WTC11 (cell line): ENCODE results near the gene NKAIN4. TPM values are rescaled to one million over a fixed set of nuclear protein-coding genes. Genes with fewer than 3 reads are reported as not detected.

ENCODE experiments used
- ATAC-seq: fragments of 200-7000 bp; cut with Tn5 transposase; 2 replicates; pipeline ENCODE4 v1.10.0; 2021; ENCODE audit warnings: mild to moderate bottlenecking, moderate library complexity
- CTCF ChIA-PET: fragments of 300-600 bp; sonication (Branson Sonifier 250); formaldehyde crosslinking; loops from one replicate; lab custom pipeline; 2021; ENCODE audit warnings: antibody characterized with exemption; lab: Charles Lee
- POLR2A ChIA-PET: fragments of 350-600 bp; sonication (Branson Sonifier 250); formaldehyde crosslinking; loops from one replicate; lab custom pipeline; 2021; ENCODE audit warnings: antibody characterized with exemption; lab: Charles Lee
- DNase-seq: peaks from one replicate; pipeline ENCODE4 v3.0.0; 2021; ENCODE audit warnings: low spot score
- H3K27ac Mint-ChIP-seq: 2 replicates; pipeline ENCODE4 v1.8.0; 2021; ENCODE audit warnings: mixed read lengths
- H3K27me3 Mint-ChIP-seq: 2 replicates; pipeline ENCODE4 v1.8.0; 2021; ENCODE audit warnings: low read depth, mild to moderate bottlenecking, moderate library complexity, mixed read lengths
- H3K36me3 Mint-ChIP-seq: 2 replicates; pipeline ENCODE4 v1.8.0; 2021; ENCODE audit warnings: mixed read lengths
- H3K4me1 Mint-ChIP-seq: 2 replicates; pipeline ENCODE4 v1.8.0; 2022; ENCODE audit warnings: mixed read lengths
- H3K4me3 Mint-ChIP-seq: 2 replicates; pipeline ENCODE4 v1.8.0; 2021; ENCODE audit warnings: mild to moderate bottlenecking, moderate library complexity, mixed read lengths
- H3K9me3 Mint-ChIP-seq: 2 replicates; pipeline ENCODE4 v1.8.0; 2021; ENCODE audit warnings: mixed read lengths
- CBFB ChIP-seq: sonication (generic); formaldehyde crosslinking; IDR thresholded peaks from 2 replicates; pipeline ENCODE4 v1.8.1; 2022; ENCODE audit warnings: mild to moderate bottlenecking, low read depth, missing genetic modification reagents
- JUN ChIP-seq: sonication (generic); formaldehyde crosslinking; IDR thresholded peaks from 2 replicates; pipeline ENCODE4 v1.8.0; 2023; ENCODE audit warnings: mild to moderate bottlenecking, missing genetic modification reagents
- MYBL2 ChIP-seq: sonication (generic); formaldehyde crosslinking; IDR thresholded peaks from 2 replicates; pipeline ENCODE4 v1.8.1; 2023; ENCODE audit warnings: mild to moderate bottlenecking, moderate library complexity, missing genetic modification reagents
- NFE2L1 ChIP-seq: sonication (generic); formaldehyde crosslinking; IDR thresholded peaks from 2 replicates; pipeline ENCODE4 v1.8.1; 2023; ENCODE audit warnings: missing genetic modification reagents
- ZNF317 ChIP-seq: sonication (generic); formaldehyde crosslinking; IDR thresholded peaks from 2 replicates; pipeline ENCODE4 v1.8.1; 2023; ENCODE audit warnings: low read depth, mild to moderate bottlenecking, moderate library complexity, missing genetic modification reagents, borderline replicate concordance
- ZNF423 ChIP-seq: fragments of 250-450 bp; sonication (Bioruptor Pico); IDR thresholded peaks from 2 replicates; pipeline ENCODE4 v2.1.2; 2022; ENCODE audit warnings: mild to moderate bottlenecking, moderate library complexity
- microRNA-seq: library from miRNA; unstranded; fragments of <30 nt; microRNA quantifications from one replicate; pipeline ENCODE4 v1.2.0, GENCODE V29; 2022; ENCODE audit warnings: borderline number of aligned reads
- total RNA-seq: library from RNA; stranded (reverse); gene quantifications from 3 replicates; pipeline ENCODE4 v1.2.3, GENCODE V29; 2021

Gene NKAIN4
- total RNA-seq, 1 experiment from 2014 or later: 7.2 TPM

- H3K9me3 Mint-ChIP-seq: peaks cover 7% of the 10 kb centered on the region
- H3K36me3 Mint-ChIP-seq: peaks cover 12% of the 10 kb centered on the region
- ATAC-seq: no peak
- H3K4me3 Mint-ChIP-seq: no peak overlapping the region
- TF ChIP-seq CBFB (CRISPR knock-in tag): no peak
- no peak for TF ChIP-seq ZNF423 (CRISPR knock-in tag)
- TF ChIP-seq JUN (CRISPR knock-in tag): no peak
- TF ChIP-seq ZNF317 (CRISPR knock-in tag): no peak
- TF ChIP-seq NFE2L1 (CRISPR knock-in tag): no peak
- no peak for TF ChIP-seq MYBL2
- ChIA-PET CTCF (interaction anchor here (0.7 to 4.4 kb wide), 4 partner anchors 11 to 191 kb away, joined by 3 to 15 read pairs (median 4); no protein-coding TSS in a partner anchor), POLR2A (no interaction called here)
- H3K27me3 Mint-ChIP-seq: no peaks in the 10 kb centered on the region
- H3K4me1 Mint-ChIP-seq: peaks cover 7% of the 10 kb centered on the region
- no peak overlapping the region for H3K27ac Mint-ChIP-seq
- DNase-seq: no peak
These were observed 63.4 kb downstream of the NKAIN4 start for GRCh38 chr20:63190828-63191227.

Small RNAs within 50 kb of the gene (microRNA-seq; reads per million reads assigned to microRNA genes)
- not detected for gene MIR3196
- 3.1 reads per million for gene MIR4326

Other genes with a start within 250 kb of the NKAIN4 start
- 0.57 to 1.3 TPM (median 0.66 TPM) in 3 replicates for gene BHLHE23, start 247.5 kb downstream of the NKAIN4 start, total RNA-seq
- 50.2 to 61.3 TPM (median 51.3 TPM) in 3 replicates for gene YTHDF1, start 38.3 kb downstream of the NKAIN4 start, total RNA-seq
- 0.17 to 0.23 TPM in 2 of 3 replicates, not detected in the other for gene BIRC7, start 18.6 kb downstream of the NKAIN4 start, total RNA-seq
- 115 to 207 TPM (median 121 TPM) in 3 replicates for gene ARFGAP1, start 18.4 kb upstream of the NKAIN4 start, total RNA-seq
- 0.55 to 1.3 TPM (median 1.1 TPM) in 3 replicates for gene COL20A1, start 38.7 kb upstream of the NKAIN4 start, total RNA-seq
- 2.5 to 5.7 TPM (median 4.8 TPM) in 3 replicates for gene CHRNA4, start 106.9 kb upstream of the NKAIN4 start, total RNA-seq
- gene KCNQ2, start 218.2 kb upstream of the NKAIN4 start, total RNA-seq: 99.8 to 112 TPM (median 108 TPM) in 3 replicates
- 26.0 to 35.7 TPM (median 34.9 TPM) in 3 replicates for gene EEF1A2, start 244.6 kb upstream of the NKAIN4 start, total RNA-seq